Adrenal gland (tissue), 12 donors: ENCODE measurements around the gene MRPL51. TPM values are rescaled to one million over a fixed set of nuclear protein-coding genes. Genes with fewer than 3 reads are reported as not detected.
"Not testable (repeated sequence)": the region's sequence is repeated elsewhere in the genome, so short reads cannot be mapped to it uniquely, and the experiment has no call there.

Experiments used
- DNase-seq, 7 donors: peaks; one replicate each; pipeline ENCODE4 v3.0.0-alpha.2; 2019 to 2020
- H3K27ac ChIP-seq, 5 donors: fragments of 200-600 bp; sonication (generic) in 4 of 5; 1 replicate in 3 of 5; 2 replicates in 2 of 5; pipeline versions ENCODE4 v1.5.1 to v1.8.0; 2016 to 2020; ENCODE audit warnings: mild to moderate bottlenecking in 1 of 5
- H3K27me3 ChIP-seq: fragments of 200-600 bp; 2 replicates; pipeline ENCODE4 v1.8.0; 2021
- H3K36me3 ChIP-seq, 2 donors: fragments of 200-600 bp; replicated peaks in 1 of 2; 1 replicate in 1 of 2; 2 replicates in 1 of 2; pipeline versions ENCODE4 v1.5.1 to v1.8.0; 2018 to 2022
- H3K4me1 ChIP-seq, 2 donors: fragments of 200-600 bp; replicated peaks in 1 of 2; 1 replicate in 1 of 2; 2 replicates in 1 of 2; pipeline versions ENCODE4 v1.5.1 to v1.8.0; 2018 to 2021
- H3K4me3 ChIP-seq, 4 donors: fragments of 200-600 bp; sonication (generic) in 3 of 4; one replicate each; pipeline ENCODE4 v1.5.1; 2016 to 2018
- H3K9me3 ChIP-seq, 3 donors: fragments of 200-600 bp; sonication (generic) in 1 of 3; replicated peaks in 1 of 3; 1 replicate in 2 of 3; 2 replicates in 1 of 3; pipeline versions ENCODE4 v1.5.1 to v1.8.0; 2016 to 2021
- POLR2A ChIP-seq, 2 donors: fragments of 450-650 bp; IDR thresholded peaks; one replicate each; pipeline ENCODE4 v1.6.1; 2017; ENCODE audit warnings: antibody characterized with exemption in 2 of 2, mild to moderate bottlenecking in 2 of 2, moderate library complexity in 1 of 2
- WGBS, 4 donors: extraction: QIAGEN DNeasy Blood & Tissue Kit in 2 of 4; methylation state at CpG; one replicate each; pipeline versions ENCODE4 v1.1.5 to v1.1.7; 2013 to 2017; 5-methylcytosine and 5-hydroxymethylcytosine counted together
- intact Hi-C, 2 donors: fragments of 100-400 bp; cut with DNase I; formaldehyde crosslinking; loops; one replicate each; pipeline versions ENCODE4 v1.14.1 to v1.15.0; 2022 to 2023
- polyA plus RNA-seq, 3 donors: library from polyadenylated mRNA; stranded (reverse); fragments of 200-250 nt in 2 of 3; fragments of 350-450 nt in 1 of 3; fragmentation: Illumina TruSeq in 1 of 3; extraction: RNeasy Lipid Tissue Mini Kit (QIAGEN cat#74804) in 1 of 3; gene quantifications; one replicate each; pipeline ENCODE4 v1.2.3, GENCODE V29; 2013 to 2014
- total RNA-seq, 9 donors: library from RNA; depleted of rRNA in 4 of 9; stranded (reverse); fragments of >200 nt in 4 of 9; fragments of 120-200 nt in 1 of 9; fragmentation: NEBNext Ultra II Directional in 1 of 9; extraction: Animal tissue kit (Norgen Biotek cat#: 25700) in 1 of 9; gene quantifications; one replicate each; pipeline versions ENCODE4 v1.1.0 to v1.2.4, GENCODE V29; 2013 to 2023
- TF ChIP-seq, protein P1 (sequence below), 6 experiments: fragments of 450-650 bp in 4 of 6; fragments of 200-600 bp in 2 of 6; sonication (generic) in 1 of 6; IDR thresholded peaks; 1 replicate in 5 of 6; 2 replicates in 1 of 6; pipeline versions ENCODE4 v1.5.1 to v1.8.0; 2016 to 2021; ENCODE audit warnings: antibody characterized with exemption in 6 of 6, mild to moderate bottlenecking in 2 of 6, moderate library complexity in 1 of 6
- donor health status: healthy with polysubstance abuse.
- donor health status: Bipolar disorder and iron deficiency.
- donor health status: DM: yes; HTN: yes; CAD: no.
- donor health status: DM: no; HTN: no; CAD: no.
- donor health status: DM: no; HTN: no; CAD: no.
- donor health status: DM: yes; HTN: yes; CAD: no.

MRPL51 gene
- total and polyA plus RNA-seq, 12 donors: 64.7 to 280 (median 143) TPM

DNA sequence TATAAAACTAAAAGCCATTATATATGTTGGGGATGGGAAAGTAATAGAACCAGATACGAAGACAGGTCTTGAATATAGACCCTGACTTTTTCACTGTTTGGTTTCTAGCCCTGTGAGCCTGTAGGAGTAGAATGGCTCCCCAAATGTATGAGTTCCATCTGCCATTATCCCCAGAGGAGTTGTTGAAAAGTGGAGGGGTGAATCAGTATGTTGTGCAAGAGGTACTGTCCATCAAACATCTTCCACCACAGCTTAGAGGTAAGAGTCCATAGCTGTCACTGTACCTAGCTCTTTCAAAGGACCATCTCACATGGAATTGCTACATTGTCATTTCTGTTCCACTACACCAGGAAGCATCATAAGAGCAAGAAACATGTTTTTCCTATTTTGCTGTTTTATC is 1.9 kb upstream of the MRPL51 start:
- Histone ChIP-seq H3K27me3 (no peaks in the 10 kb centered on the region), H3K4me1 (peaks cover 15 to 23% of the 10 kb centered on the region in 2 donors), H3K27ac (no peak overlapping the region), H3K9me3 (no peaks in the 10 kb centered on the region), H3K36me3 (peaks cover 0 to 23% of the 10 kb centered on the region in 2 donors), H3K4me3 (no peak overlapping the region)
- no peak for DNase-seq
- intact Hi-C loops: no loop called here
- no peak for TF ChIP-seq POLR2A (IDR thresholded peaks at IDR 0.05)
- TF ChIP-seq, protein P1, sequence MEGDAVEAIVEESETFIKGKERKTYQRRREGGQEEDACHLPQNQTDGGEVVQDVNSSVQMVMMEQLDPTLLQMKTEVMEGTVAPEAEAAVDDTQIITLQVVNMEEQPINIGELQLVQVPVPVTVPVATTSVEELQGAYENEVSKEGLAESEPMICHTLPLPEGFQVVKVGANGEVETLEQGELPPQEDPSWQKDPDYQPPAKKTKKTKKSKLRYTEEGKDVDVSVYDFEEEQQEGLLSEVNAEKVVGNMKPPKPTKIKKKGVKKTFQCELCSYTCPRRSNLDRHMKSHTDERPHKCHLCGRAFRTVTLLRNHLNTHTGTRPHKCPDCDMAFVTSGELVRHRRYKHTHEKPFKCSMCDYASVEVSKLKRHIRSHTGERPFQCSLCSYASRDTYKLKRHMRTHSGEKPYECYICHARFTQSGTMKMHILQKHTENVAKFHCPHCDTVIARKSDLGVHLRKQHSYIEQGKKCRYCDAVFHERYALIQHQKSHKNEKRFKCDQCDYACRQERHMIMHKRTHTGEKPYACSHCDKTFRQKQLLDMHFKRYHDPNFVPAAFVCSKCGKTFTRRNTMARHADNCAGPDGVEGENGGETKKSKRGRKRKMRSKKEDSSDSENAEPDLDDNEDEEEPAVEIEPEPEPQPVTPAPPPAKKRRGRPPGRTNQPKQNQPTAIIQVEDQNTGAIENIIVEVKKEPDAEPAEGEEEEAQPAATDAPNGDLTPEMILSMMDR (IDR thresholded peaks at IDR 0.05): no peak
- 64 to 89% (median 84%) methylated on average over 1 of the region's 1 CpG for WGBS, 4 donors

DNA sequence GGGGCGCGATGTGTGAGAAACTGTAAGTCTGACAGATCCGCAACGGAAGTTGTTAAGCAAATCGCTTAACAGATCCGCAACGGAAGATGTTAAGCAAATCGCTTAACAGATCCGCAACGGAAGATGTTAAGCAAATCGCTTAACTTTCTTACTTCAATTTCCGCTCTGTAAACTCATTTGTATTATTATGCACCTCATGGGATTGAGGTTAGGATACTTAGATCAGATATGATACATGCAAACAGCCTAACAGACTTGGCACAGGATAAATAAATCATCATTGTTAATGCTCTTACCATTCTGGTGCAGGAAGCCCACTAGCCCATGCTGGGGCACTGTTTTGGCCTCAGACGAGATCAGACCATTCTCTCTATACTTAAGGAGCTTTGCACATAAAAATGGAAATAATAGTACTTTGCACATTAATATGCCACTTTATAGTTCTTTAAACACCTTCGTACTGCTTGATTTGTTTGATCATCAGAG is 1.2 kb upstream of the MRPL51 start:
- H3K36me3 ChIP-seq: peaks cover 0 to 21% of the 10 kb centered on the region in 2 donors

DNA sequence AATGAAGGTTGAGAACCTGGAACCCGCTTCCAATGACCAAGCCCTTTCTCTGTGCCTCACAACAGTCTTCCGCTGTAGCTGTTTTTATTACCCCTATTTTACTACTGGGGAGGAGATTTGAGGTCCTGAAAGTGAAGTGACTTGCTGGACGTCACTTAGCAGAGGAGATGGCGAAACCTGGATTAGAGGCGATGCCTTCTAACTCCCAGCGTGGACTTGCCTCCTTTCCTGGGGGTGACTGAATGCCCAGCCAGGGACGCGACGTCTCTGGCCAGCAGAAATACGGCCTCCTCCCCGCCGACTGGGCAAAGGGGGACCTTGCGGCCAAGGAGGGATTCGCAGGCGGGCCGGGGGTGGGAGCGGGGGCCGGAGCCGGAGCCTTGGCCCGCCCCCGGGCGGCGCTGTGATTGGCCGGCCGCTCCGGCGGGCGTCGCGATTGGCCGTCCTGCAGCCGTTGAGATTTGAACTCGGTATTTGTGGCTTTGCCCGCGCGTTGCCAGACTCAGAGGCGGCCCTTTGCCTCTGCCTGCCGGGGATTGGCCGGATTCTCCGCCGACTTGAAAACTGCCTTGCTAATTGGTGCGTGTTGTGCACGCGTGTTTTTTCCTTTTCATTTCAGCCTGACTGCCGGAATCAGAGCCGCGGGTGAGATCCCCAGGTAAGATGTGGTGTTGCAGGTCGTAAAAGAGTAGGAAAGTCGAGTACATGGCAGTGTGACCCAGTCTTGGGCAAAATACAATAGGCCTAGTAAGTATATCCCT is 615 bp upstream of the MRPL51 start, which contains the start of gene NCAPD2:
TSS of gene NCAPD2 (plus strand) at position 606 of the 761 bp plus-strand sequence. CDS start 997 bp downstream, outside the sequence.
- peak within 1 kb of the TSS; percentile 85 to 97 (median 92) for H3K27ac ChIP-seq
- H3K4me3 ChIP-seq: peak within 1 kb of the TSS; percentile 46 to 91 (median 49)
- intact Hi-C loops: no loop called here
- TF ChIP-seq, protein P1 (IDR thresholded peaks at IDR 0.05): peak in 5 of 6 experiments; percentile 45 to 71 (median 65)
- peak in 1 of 2 donors; percentile 71 for TF ChIP-seq POLR2A (IDR thresholded peaks at IDR 0.05)
- WGBS, 4 donors: 0% methylated on average over 28 to 49 of the region's 49 CpGs
- H3K27me3 ChIP-seq: no peaks in the 10 kb centered on the region
- peaks cover 15 to 23% of the 10 kb centered on the region in 2 donors for H3K4me1 ChIP-seq
- no peaks in the 10 kb centered on the region for H3K9me3 ChIP-seq
- H3K36me3 ChIP-seq: peaks cover 0 to 15% of the 10 kb centered on the region in 2 donors
- DNase-seq: peak; percentile 92 to 98 (median 96)

More for the DNA sequence above, 1.2 kb upstream of the MRPL51 start:
- DNase-seq: no peak
- H3K4me1 ChIP-seq: peaks cover 15 to 23% of the 10 kb centered on the region in 2 donors
- H3K4me3 ChIP-seq: peak overlapping the region in 2 of 4 donors; percentile 38 to 51
- intact Hi-C loops: no loop called here
- H3K9me3 ChIP-seq: no peaks in the 10 kb centered on the region
- H3K27me3 ChIP-seq: no peaks in the 10 kb centered on the region
- peak overlapping the region in 4 of 5 donors; percentile 85 to 92 (median 92) for H3K27ac ChIP-seq
- WGBS, 4 donors: 1 to 4% (median 1%) methylated on average over 14 of the region's 14 CpGs
- TF ChIP-seq, protein P1 (IDR thresholded peaks at IDR 0.05): no peak
- no peak for TF ChIP-seq POLR2A (IDR thresholded peaks at IDR 0.05)

DNA sequence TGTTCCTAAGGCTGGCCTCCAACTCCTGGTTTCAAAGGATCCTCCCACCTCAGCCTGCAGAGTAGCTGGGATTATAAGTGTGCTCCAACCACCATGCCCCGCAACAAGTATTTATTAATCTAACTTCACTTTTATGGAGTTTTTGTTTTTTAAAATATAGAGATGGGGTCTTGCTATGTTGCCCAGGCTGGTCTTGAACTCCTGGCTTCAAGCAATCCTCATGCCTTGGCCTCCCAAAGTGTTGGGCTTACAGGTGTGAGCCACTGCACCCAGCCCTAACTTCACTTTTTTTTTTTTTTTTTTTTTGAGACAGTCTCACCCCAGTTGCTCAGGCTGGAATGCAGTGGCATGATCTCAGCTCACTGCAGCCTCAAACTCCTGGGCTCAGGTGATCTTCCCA is 2.4 kb downstream of the MRPL51 start:
- H3K4me3 ChIP-seq, intact Hi-C loops, H3K27me3 ChIP-seq, H3K36me3 ChIP-seq, DNase-seq, H3K9me3 ChIP-seq, H3K27ac ChIP-seq: not testable (repeated sequence)
- peaks cover 15 to 23% of the 10 kb centered on the region in 2 donors for H3K4me1 ChIP-seq
- WGBS, 4 donors: 96 to 100% (median 99%) methylated on average over 1 of the region's 1 CpG
